Smooth muscle cell of the pulmonary artery (primary cell): ENCODE measurements around the gene NUTF2. TPM values are rescaled to one million over a fixed set of nuclear protein-coding genes. Genes with fewer than 3 reads are reported as not detected.

ENCODE experiments used
- total RNA-seq: library from RNA; depleted of rRNA; stranded (reverse); fragments of >200 nt; gene quantifications from 2 replicates; pipeline ENCODE4 v1.2.3, GENCODE V29; 2014

Gene NUTF2
- 119 and 132 TPM in 2 replicates for total RNA-seq

GRCh38 chr16:67846320-67847063 is at the start of gene NUTF2:
Gene NUTF2 (plus strand): TSS chr16:67846933. CDS start chr16:67865131, 18,198 bp downstream.

GRCh38 chr16:67806428-67807147 is 40.1 kb upstream of the NUTF2 start, which contains the start of the genes RANBP10 and TSNAXIP1:
Gene RANBP10 (minus strand): TSS chr16:67806560. CDS start chr16:67806536, 24 bp downstream.
Gene TSNAXIP1 (plus strand): TSS chr16:67806889. CDS start chr16:67807150, 261 bp downstream.

DNA sequence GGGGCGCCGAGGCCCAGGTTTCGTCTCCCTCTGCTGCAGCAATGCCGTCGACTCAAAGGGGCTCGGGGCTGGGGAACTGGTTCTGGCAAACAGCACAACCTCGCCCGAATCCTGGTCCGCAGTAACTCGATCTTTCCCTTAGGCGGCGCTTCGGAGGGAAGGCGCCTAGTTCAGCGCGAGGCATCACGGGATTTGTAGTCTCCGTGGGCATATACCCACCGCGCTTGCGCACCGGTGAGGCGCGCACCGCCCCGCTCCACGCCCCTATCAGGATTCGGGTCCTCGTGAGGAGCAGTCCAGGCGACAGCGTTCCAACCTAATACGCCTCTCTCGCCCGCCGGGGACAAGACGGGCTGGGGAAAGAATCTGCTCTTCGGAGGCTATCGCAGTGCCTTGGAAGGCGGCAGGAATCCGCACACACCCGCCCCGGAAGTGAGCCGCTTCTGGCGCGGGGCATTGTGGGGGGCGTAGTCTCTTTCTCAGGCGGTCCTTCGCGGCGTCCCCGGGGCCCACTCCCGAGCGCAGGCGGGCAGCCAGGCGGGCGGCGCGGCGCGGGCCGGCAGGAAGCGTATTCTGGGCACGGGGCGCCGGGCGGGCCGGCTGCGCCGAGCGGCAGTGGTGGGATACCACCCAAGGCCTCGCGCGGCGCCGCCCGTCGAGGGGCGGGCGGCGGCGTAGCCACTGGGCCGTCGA is 4.8 kb upstream of the NUTF2 start, which contains the start of gene THAP11:
THAP11 (plus strand) TSS at position 505 of the 693 bp plus-strand sequence. CDS start 235 bp downstream, outside the sequence.

GRCh38 chr16:67847064-67847861 is 530 bp downstream of the NUTF2 start, which contains the start of gene CENPT:
Gene CENPT (minus strand): TSS chr16:67847693. CDS start chr16:67833859, 13,834 bp downstream.

GRCh38 chr16:67872631-67873434 is 26.1 kb downstream of the NUTF2 start, which contains the start of gene EDC4:
Gene EDC4 (plus strand): TSS chr16:67873052. CDS start chr16:67873262, 210 bp downstream.

GRCh38 chr16:67884684-67885083 is 38.0 kb downstream of the NUTF2 start, which contains the start of gene NRN1L:
Gene NRN1L (plus strand): TSS chr16:67884885. CDS start chr16:67884904, 19 bp downstream.

DNA sequence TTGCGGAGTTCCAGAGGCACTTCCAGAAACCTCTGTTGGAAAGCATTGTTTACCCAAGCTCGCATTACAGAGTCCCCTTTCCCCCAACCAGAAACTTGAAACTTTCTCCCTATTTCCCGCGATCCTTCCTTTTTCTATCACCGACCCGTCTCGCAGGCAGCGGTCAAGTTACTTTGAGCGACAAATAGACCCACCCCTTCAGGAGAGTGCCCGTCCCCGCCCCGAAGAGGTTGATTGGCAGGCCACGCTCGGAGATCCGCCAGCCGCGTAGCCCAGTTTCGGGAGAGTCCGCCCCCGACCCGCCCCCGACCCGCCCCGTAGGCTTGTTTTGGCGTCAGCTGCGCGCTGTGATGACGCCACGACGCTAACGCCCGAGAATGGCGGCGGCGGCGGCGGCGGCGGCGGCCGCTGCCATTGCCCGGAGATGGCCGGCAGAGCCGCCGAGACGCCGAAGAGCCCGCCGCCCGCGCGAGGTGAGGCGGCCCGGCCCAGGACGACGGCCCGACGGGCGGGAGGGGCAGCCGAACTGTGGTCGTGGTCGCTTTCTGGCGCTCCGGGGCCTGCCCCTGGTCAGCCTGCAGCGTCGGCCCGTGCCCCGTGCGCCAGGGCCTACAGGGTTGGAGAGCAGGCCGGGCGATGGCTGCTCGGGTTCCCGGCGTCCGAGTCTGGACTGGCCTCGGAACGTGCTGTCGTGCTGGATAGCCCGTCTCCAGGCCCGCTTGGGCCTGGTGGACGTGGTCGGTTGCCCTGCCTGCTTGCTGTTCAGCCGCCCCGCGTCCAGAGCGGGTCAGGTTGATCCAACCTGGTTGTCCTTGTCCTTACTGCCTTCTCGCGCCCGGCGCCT is 46.4 kb downstream of the NUTF2 start, which contains the start of gene PSKH1:
PSKH1 (plus strand) TSS at position 356 of the 844 bp plus-strand sequence. CDS start 15,496 bp downstream, outside the sequence.

Other genes with a start within 250 kb of the NUTF2 start
- gene CARMIL2, start 201.8 kb upstream of the NUTF2 start, total RNA-seq = 0.52 and 0.83 TPM in 2 replicates
- 11.0 and 13.1 TPM in 2 replicates for gene ACD, start 186.7 kb upstream of the NUTF2 start, total RNA-seq
- 2.2 and 3.0 TPM in 2 replicates for gene PARD6A, start 186.0 kb upstream of the NUTF2 start, total RNA-seq
- 14.1 and 18.5 TPM in 2 replicates for gene ENKD1, start 180.2 kb upstream of the NUTF2 start, total RNA-seq
- 2.7 and 3.3 TPM in 2 replicates for gene C16orf86, start 180.1 kb upstream of the NUTF2 start, total RNA-seq
- 14.9 and 19.5 TPM in 2 replicates for gene GFOD2, start 127.6 kb upstream of the NUTF2 start, total RNA-seq
- gene RANBP10, start 40.4 kb upstream of the NUTF2 start, total RNA-seq = 7.8 and 7.9 TPM in 2 replicates
- gene TSNAXIP1, start 40.0 kb upstream of the NUTF2 start, total RNA-seq = 0.78 and 1.0 TPM in 2 replicates
- gene THAP11, start 4.6 kb upstream of the NUTF2 start, total RNA-seq = 41.7 and 43.2 TPM in 2 replicates
- gene CENPT, start 760 bp downstream of the NUTF2 start, total RNA-seq = 23.2 and 28.0 TPM in 2 replicates
- 61.3 and 82.1 TPM in 2 replicates for gene EDC4, start 26.1 kb downstream of the NUTF2 start, total RNA-seq
- gene NRN1L, start 38.0 kb downstream of the NUTF2 start, total RNA-seq = not detected in 2 replicates
- 29.5 and 36.0 TPM in 2 replicates for gene PSKH1, start 46.3 kb downstream of the NUTF2 start, total RNA-seq
- gene CTRL, start 84.9 kb downstream of the NUTF2 start, total RNA-seq = 0.30 and 0.85 TPM in 2 replicates
- 31.5 and 33.7 TPM in 2 replicates for gene PSMB10, start 89.9 kb downstream of the NUTF2 start, total RNA-seq
- gene LCAT, start 97.2 kb downstream of the NUTF2 start, total RNA-seq = 11.8 and 12.6 TPM in 2 replicates
- 152 and 170 TPM in 2 replicates for gene SLC12A4, start 121.7 kb downstream of the NUTF2 start, total RNA-seq
- not detected in 2 replicates for gene DPEP3, start 133.6 kb downstream of the NUTF2 start, total RNA-seq
- not detected in 2 replicates for gene DPEP2, start 152.6 kb downstream of the NUTF2 start, total RNA-seq
- not detected in 2 replicates for gene DPEP2NB, start 169.0 kb downstream of the NUTF2 start, total RNA-seq
- 7.0 and 8.9 TPM in 2 replicates for gene DDX28, start 176.3 kb downstream of the NUTF2 start, total RNA-seq
- 15.8 and 18.9 TPM in 2 replicates for gene DUS2, start 176.4 kb downstream of the NUTF2 start, total RNA-seq
- 17.7 and 18.5 TPM in 2 replicates for gene NFATC3, start 238.4 kb downstream of the NUTF2 start, total RNA-seq